EH (cell line): ENCODE results near the gene LRP11.
A peak's percentile ranks its signal among the peaks of the same experiment; 100 is the strongest.
"Not testable (repeated sequence)": the region's sequence is repeated elsewhere in the genome, so short reads cannot be mapped to it uniquely, and the experiment has no call there.

Experiments
- DNase-seq: peaks from one replicate; pipeline ENCODE4 v3.0.0-alpha.2; 2015; ENCODE audit warnings: low read depth

Gene LRP11

GRCh38 chr6:149863698-149864577, at the start of gene LRP11:
TSS of gene LRP11 (minus strand) at chr6:149864359. CDS start at chr6:149864020, 339 bp downstream.
- peak; percentile 85 for DNase-seq

DNA sequence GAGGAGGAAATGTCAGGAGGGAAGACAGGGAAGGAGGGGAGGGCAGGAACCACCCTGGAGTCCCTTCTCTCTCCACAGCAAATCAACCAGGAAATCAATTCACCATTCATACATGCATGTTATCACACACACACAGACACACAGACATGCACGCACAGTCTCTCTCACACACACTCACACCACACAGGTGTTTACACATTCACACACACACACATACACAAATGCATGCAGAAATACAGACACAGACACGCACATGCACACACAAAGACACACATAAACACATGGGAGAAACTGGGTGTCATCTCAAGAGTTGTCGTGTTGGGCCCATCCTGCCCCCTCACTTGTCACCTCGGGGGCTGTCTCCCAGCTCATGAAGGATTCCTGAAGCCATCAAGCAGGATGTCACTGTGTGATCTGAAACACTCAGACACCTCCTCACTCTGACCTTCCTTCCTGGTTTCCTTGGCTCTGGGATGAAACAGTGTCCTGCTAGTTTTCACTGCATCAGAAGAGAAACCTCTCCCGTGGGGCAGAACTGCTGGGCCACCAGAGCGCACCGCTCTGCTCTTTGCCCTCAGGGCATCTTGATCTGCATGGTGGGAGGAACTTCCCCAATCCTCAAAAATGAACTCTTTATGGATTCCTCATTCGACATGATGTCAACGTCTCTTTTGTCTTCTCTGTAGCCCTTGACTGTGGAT, 49.5 kb upstream of the LRP11 start:
- no peak for DNase-seq

DNA sequence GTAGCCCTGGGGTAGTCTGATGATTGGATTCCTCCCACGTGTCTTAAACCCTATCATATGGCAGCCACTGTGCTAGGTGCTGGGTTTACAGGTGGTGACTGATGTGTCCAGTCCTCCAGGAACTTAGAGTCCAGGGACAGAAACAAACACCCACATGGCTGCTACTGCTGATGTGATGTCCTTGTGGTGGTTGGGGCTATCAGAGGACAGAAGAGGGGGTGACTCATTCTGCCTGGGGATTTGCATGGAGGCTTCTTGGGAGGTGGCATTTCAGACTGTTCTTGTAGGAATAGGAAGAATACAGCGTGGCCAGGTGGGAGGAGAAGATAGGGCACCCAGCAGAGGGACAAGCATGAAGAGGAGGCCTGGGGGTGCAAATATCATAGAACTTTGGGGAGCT, 48.9 kb upstream of the LRP11 start:
- no peak for DNase-seq

DNA sequence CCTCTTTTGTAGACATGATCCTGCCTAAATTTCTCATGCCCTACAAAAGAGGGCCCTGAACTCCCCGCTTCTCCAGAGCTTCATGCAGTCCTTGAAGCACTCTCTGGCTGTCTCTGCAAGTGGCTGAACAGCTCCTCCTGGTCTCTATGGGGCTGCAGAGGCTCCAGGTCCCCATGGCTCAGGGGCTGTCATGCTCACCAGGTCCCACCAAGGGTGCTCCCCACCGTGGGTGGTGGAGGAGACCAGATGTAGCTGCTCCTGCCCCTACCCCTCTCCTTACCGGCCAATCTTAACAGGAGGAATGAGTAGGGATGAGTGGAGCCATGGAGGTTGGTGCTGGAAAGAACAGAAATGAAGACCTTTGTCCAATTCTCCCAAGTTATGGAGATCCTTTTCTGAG, 48.5 kb upstream of the LRP11 start:
- DNase-seq, result not testable (repeated sequence)

- DNase-seq, result no peak
Measured at GRCh38 chr6:149910721-149911151, 46.6 kb upstream of the LRP11 start.

DNA sequence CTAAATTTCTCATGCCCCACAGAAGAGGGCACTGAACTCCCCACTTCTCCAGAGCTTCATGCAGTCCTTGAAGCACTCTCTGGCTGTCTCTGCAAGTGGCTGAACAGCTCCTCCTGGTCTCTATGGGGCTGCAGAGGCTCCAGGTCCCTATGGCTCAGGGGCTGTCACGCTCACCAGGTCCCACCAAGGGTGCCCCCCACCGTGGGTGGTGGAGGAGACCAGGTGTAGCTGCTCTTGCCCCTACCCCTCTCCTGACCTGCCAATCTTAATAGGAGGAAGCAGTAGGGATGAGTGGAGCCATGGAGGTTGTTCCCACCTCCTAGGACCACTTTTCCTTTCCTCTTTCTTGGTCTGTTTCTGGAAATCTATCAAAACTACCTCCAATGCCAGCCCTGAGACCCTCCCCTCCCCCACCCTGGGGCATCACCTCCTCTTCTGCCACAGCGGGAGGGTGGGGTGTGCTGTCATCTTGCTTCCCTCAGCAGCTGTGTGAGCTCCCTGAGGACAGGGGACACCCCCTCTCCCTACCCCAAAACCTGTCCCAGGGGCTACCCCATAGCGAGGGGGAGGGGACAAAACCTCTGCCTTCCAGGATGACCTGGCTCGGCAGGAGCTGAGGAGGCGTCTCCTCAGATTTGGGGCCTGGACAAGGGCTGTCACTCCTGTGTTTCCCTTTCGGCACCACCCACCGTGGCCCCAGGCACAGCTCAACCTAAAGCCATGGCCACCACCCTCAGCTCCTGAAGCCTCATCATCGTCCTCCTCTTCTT, 45.7 kb upstream of the LRP11 start:
- DNase-seq, result no peak

DNA sequence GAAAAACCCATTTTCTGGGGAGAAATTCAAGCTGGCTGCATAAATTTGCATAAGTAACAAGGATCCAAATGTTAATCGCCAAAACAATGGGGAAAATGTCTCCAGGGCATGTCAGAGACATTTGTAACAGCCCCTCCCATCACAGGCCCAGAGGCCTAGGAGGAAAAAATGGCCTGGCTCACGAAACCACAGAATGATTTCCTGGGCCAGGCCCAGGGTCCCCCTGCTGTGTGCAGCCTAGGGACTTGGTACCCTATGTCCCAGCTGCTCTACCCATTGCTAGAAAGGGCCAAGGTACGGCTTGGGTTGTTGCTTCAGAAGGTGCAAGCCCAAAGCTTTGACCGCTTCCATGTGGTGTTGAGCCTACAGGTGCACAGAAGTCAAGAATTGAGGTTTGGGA, 44.3 kb upstream of the LRP11 start:
- DNase-seq, result not testable (repeated sequence)

GRCh38 chr6:149907317-149907716, 43.2 kb upstream of the LRP11 start:
- no peak for DNase-seq

GRCh38 chr6:149906405-149906804, 42.2 kb upstream of the LRP11 start:
- no peak for DNase-seq

GRCh38 chr6:149905911-149906371, 41.8 kb upstream of the LRP11 start:
- DNase-seq, result no peak

GRCh38 chr6:149905371-149905910, 41.3 kb upstream of the LRP11 start:
- no peak for DNase-seq

DNA sequence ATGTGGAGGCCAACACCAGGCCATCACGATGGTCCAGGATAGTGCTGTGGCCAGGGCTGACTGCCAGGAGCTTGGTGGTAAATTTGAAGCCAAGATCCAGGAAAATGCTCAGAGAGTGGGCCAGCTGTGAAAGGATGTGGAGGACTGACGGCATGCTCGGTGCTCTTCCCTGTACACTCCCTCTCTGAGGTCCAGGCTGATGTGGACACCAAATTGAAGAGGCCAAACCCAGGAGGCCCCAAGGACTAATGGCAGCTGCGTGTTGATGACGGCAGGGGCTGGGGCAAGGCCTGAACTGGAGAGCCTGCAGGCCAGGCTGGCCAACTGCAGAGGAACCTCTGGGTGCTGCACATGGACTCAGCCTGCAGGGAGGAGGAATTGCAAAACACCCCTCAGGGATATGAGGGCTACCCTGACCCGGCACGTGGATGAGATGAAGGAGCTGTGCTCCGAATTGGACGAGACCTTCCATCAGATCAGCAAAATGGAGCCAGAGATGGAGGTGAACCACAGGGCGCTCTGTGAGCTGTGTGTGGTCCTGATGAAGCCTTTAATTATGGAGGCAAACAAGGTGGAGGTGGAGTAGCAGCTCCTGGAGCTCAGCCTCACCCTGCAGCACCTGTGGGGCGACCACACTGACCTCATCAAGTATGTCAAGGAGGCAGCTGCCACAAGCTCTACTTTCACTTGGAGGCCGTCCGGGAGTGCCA, 40.7 kb upstream of the LRP11 start:
- no peak for DNase-seq

GRCh38 chr6:149903938-149904611, 39.9 kb upstream of the LRP11 start:
- DNase-seq, result no peak

GRCh38 chr6:149901444-149902140, 37.4 kb upstream of the LRP11 start:
- no peak for DNase-seq

GRCh38 chr6:149900620-149901443, 36.7 kb upstream of the LRP11 start:
- no peak for DNase-seq

DNA sequence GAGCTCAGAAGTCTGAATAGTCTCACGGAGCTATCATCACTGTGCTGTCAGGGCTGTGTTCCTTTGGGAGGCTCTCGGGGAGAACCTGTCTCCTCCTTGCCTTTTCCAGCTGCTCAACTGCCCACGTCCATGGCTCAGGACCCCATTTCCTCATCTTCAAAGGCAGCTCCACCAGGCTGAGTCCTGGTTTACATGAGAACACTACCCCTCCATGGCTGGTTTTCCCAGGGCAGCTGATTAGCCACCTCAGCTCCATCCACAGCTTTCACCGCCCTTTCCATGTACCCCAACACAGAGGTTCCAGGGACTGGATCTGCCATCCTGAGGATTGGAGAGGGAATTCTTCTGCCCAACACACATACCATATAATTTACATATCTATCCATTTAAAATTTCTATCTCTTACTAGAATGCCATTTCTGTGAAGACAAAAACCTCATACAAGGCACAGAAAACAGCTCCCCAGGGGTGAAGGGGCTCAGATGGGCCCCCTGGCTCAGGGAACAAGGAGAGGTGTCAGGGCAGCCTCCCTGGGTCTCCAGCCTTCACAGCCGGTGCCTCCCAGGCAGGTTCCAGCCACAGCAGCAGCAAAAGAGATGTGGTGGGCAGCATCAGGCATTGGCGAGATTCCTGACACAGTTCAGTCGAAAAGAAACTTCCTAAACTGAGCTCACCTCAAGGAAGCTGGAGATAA, 35.9 kb upstream of the LRP11 start:
- no peak for DNase-seq

DNA sequence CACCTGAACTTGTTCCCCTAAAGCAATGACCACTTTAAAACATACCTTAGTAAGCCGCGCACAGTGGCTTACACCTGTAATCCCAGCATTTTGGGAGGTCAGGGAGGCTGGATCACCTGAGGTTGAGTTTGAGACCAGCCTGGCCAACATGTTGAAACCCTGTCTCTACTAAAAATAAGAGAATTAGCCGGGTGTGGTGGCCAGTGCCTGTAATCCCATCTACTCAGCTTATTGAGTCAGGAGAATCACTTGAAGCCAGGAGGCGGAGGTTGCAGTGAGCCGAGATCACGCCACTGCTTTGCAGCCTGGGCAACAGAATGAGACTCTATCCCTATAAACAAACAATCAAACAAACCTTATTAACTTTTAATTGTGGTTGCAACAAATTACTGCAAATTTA, 35.3 kb upstream of the LRP11 start:
- no peak for DNase-seq

DNA sequence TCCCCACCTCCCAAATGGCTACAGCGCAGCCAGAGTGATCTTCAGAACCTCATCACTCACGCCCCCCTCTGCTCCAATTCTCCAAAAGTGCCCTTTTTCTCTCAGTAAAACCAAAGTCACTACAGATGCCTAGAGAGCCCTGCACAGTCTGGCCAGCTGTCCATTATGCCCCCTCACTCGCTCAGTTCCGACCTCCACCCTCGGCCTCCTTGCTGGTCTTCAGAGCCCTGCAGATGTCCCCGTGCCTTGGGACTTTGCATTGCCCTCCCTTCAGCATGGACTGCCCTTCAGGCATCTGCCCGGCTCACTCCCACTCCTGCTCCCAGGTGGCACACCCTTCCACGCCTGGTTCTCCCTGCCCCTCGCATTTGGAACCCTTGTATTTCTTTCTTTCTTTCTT, 34.8 kb upstream of the LRP11 start:
- DNase-seq, result no peak
